NCI-H82 (cell line): ENCODE data around the gene SYT17.

Experiments used
- DNase-seq: peaks from one replicate; lab custom pipeline; 2025; lab: John Stamatoyannopoulos, UW

SYT17 gene

DNA sequence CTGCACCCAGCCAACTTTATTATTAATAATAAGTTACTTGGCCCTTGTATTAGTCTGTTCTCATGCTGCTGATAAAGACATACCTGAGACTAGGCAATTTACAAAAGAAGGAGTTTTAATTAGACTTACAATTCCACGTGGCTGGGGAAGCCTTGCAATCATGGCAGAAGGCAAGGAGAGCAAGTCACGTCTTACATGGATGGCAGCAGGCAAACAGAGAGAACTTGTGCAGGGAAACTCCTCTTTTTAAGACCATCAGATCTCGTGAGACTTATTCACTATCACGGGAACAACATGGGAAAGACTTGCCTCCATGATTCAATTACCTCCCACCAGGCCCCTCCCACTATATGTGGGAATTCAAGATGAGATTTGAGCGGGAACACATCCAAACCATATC lies 47.7 kb downstream of the SYT17 start:
- no peak for DNase-seq

DNA sequence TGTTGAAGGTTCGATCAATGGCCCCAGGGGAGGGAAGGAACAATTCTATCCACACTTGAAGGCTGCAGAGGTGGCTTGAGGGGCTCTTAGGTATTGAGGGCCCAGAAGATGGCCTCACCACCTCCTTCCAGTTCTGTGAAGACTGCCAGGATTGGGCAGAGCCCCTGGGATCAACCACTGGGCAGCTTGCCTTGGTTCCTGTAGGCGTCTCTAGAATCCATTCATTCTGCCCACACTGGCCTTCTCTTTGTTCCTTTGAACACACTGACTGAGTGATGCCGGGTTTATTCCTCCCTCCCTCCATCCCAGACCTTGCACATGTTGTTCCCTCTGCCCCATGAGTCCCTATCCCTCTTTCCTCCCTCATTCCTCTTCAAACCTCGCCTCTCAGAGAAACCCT lies 50.5 kb downstream of the SYT17 start:
- DNase-seq = no peak

DNA sequence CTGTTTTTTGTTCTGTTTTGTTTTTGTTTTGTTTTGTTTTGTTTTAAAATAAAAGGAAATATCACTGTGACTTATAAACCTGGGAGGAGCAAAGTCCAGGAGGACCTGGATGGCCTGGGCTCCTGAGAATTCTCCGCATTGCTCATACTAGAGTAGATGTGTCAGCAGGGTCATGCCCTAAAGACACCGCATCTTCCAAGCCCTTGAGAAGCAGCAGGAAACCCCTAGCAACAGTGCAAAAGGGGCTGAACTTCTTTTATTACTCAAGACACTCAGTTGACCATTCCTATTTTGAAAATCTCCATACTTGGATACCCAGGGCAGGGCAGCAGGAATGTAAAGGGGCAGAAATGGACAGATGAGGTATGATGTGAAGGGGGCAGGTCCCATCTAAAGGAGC lies 51.8 kb downstream of the SYT17 start:
- no peak for DNase-seq

DNA sequence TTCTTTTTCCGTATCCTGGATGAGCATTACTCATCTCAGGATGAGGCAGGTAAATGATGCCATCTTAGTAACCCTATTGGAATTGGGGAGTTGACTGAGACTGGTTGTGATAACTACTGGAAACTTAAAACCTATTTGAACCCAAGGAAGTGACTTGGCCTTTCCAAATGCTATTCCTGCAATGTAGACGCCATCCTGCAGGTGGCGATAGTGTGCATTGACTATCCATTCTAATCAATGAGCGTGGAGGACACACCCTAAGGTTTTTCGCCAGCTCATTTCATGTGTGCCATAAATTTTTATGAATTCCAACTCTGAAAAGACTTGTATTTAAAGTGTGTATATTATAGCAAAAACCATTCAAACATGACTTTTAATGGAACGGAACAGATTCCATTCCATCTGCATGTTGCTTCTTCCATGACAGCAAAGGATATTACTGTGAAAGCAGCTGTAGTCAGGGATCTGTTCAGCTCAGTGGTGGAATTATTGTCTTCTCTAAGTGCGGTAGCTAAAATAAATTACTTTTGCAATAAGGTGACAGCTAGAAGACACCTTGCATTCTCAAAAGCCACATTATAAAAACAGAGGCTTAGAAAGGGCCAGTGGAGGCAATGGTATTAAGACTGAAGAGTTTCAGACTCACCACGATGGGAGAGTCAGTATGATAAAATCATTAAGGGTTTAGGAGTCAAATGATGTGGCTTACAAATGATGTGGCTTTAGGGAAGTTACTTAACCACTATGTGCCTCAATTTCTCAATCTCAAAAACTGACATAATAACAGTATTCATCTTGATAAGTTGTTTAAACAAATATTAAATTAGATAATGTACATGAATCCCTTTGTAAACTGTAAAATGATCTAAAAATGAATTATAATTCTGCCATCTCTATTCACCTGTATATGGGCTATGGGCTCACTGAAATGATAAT lies 55.5 kb downstream of the SYT17 start:
- peak; percentile 75 for DNase-seq

DNA sequence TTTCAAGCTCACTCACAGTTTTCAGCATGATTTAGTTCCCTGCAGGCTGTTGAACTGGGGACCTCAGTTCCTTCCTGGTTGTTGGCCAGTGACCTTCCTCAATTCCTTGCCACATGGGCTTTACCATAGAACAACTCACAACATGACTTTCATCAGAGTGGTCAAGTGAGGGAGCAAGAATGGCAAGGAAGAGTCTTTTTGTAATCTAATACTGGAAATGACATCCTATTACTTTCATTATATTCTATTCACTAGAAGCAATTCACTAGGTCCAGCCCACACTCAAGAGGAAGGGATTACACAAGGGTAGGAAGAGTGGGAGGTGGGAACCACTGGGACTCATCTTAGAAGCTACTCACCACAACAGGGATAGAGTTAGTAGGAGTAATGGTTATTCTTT lies 57.6 kb downstream of the SYT17 start:
- no peak for DNase-seq

DNA sequence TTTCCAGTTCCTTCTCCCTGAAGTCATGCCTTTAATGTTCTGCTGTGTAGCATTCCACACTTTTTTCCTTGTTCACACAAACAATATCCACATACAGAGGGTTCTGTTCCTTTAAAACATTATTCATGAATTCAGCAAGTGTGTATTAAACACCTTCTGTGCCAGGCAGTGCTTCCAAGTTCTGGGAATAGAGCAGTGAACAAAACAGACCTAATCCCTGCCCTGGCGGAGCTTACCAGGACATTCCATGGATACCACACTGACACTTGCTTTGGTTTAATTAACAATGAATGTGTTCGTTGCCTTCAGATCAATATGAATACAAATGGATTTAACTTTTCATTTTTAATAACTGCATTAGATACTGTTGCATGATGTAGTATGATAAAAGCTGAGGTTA lies 59.6 kb downstream of the SYT17 start:
- DNase-seq = no peak

DNA sequence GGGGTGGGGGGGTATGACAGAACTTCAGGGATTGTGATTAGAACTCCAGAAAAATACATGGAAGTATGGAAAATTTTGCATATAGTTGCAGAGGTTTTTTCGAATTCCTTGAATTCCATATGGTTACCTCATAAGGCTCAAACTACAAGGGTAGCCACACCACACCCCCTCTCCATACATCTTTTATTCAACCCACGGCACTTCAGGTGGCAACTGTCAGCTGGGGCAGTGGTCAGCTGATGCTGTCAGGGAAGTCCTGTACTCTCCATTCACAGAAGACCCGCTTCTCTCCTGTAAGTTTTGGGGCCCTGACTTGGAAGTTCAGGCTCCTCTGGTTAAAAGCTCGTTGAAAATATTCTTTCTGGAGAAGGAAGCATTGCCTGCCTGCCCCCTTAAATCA lies 60.0 kb downstream of the SYT17 start:
- DNase-seq = no peak

DNA sequence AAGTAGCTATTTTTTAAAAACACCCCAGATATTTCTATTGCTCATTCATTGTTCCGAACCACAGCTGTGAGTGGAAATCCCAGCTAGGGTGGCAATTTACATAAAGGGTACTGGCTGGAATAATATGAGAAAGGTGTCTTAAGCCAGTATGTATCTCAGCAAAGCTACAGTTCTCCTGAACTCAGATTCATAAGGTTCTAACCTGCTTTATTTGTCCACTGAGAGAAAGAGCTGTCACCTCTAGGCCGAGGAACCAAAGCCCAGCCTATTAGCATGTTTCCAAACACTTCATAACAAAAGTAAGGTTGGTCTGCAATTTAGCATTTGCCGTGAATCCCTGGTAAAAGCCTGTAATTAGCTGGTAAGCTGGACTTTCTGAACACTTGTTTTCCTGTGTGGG lies 60.5 kb downstream of the SYT17 start:
- no peak for DNase-seq

DNA sequence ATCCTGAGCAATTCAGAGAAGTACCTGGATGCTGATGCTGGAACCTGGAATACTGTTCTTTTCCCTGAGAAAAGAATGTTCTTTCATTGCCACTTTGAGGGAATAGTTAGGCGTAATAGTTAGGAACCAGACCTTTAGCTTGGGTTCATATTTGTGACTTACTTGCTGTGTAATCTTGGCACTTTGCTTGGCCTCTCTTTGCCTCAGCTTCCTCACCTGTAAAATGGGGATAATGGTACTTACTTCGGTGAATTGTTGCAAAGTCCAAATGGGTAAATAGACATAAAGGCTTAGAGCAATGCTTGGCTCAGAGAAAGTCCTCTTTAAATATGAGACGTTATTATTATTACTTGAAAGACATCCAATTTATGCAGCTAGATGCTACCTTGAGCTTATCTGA lies 62.5 kb downstream of the SYT17 start:
- no peak for DNase-seq

DNA sequence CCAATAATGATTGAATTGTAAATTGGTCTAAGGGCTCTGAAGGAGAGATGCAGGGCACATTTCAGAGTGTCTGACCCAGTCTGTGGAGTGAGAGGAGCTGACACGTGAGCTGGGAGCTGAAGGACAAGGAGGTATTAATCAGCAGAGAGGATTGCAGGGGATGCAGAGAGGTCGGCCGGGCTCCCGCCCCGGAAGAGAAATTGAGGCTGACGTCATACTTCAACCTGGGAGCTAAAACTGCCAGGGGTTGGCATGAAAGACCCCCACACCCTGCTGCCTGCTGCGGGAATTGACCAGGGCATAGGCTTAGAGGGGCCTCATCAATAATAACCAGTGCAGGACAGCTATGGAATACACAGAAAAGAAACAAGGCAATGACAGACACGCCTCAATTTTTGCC lies 63.8 kb downstream of the SYT17 start:
- no peak for DNase-seq

DNA sequence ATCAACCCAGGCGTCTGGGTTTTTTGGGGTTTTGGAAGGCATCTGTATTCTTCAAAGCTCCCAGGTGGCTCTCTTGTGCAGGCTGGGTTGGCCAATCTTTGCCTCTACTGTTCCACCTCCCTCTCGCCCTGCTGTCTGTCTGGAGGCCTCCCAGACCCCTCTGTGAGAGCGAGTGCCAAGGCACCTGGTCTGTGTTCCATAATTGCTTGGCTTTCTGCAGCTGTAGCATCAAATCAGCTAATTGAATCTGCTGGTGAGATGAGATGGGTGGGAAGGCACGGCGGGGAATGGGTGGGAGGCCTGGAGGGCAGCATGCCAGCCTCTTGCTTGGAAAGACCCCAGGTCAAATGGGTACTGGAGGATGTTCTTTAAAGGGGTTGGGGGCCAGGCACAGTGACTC lies 64.9 kb downstream of the SYT17 start:
- DNase-seq = no peak

DNA sequence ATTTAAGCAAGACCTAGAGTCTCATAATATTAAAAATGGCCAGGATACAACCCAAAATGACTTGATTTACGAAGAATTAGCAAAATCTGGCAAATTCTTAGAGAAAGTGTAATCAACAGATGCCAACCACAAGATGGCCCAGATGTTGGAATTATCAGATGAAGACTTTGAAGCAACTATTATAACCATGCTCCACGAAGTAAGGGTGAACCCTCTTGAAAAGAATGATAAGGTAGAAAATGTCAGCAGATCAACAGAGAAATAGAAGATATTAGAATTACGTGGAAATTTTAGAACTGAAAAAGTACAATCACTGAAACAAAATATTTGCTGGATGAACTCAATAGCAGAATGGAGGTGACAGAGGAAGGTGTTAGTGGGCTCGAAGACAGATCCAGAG lies 67.4 kb downstream of the SYT17 start:
- no peak for DNase-seq

DNA sequence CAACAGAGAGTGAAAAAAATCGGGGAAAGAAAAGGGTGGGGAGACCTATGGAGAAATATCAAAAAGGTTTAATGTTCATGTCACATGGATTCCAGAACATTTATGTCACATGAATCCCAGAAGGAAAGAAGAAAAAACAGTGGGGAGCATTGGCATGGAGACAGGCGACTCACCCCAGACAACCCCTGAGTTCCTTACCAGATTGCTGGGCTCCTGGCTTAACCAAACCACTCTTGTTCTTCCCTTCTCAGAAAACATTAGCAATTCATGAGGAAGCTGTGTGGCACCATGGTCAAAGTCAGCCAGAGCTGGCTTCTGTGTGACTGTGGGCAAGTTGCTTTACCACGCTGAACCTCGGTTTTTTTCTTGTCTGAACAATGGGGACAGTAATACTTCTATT lies 67.8 kb downstream of the SYT17 start:
- no peak for DNase-seq

DNA sequence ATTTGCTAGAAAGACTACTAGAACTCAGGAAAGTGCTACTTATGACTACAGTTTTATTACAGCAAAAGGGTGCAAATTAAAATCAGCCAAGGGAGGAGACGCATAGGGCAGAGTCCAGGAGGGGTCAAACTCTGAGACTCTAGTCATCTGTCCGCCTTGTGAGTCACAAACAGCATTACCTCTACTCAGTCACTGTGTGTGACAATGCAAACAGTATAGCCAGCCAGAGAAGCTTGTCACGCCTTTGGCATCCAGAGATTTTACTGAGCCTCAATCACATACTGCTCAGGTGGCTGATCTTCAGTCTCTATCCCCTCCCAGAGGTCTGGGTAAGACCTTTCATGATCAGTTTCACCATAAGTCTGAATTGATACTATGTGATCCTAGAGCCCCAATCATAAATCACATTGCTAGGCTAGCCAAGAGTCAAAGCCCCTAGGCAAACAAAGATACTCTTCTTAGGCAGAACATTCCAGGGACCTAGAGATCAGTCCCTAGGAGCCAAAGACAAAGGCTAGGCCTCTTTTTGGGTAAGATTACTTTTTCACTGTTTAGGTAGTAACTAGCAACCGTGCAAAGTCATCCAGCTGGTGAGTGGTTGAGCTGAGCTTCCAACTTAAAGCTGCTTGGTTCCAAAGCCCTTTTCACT lies 68.6 kb downstream of the SYT17 start:
- DNase-seq = no peak

DNA sequence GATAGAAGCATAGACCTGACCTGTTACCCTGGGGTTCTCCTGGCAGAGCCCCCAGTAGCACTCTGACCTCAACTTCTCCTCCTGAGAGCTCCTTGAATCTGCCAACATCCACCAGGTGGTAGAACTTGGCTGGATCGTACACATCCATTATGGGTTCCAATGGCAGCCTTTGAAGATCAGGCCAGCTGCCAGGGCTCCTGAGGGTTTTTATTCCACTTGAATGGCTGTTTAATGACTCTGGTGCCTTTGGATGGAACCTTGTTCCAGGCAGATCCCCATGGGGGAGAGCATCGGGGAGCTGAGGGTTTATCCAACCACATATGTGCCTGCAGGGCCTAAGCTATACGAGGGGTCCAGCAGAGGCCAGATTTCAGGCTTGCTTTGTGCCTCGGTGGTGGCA lies 70.4 kb downstream of the SYT17 start:
- DNase-seq = no peak

DNA sequence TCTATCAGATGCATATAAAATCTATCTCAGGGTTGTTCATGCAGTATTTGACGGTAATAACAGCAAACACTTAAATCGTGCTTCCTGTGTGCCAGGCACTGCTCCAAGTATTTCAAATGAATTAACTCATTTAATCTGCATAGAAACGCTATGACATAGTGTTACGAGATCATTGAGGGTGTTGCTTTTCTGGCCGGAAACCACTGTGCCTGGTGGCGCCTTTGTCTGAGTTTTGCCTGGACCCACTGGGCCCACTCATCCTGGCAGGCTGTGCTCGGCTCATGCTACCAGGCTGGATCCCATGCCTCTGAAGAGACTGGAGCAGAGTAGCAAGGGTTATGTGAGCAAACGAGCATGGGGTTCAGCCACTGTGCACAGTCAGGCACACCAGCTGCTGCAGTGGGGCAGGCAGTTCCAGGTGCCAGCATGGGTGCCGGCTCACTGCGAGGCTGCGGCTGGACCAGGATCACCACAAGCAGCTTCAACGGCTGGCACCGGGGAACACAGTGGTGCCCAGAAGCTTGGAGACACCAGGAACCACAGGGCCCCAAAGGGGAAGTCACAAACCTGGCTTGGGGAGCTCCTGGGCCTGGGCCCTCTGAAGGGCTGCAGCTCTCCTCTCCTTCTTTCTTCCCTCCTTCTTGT lies 71.6 kb downstream of the SYT17 start:
- DNase-seq = no peak

DNA sequence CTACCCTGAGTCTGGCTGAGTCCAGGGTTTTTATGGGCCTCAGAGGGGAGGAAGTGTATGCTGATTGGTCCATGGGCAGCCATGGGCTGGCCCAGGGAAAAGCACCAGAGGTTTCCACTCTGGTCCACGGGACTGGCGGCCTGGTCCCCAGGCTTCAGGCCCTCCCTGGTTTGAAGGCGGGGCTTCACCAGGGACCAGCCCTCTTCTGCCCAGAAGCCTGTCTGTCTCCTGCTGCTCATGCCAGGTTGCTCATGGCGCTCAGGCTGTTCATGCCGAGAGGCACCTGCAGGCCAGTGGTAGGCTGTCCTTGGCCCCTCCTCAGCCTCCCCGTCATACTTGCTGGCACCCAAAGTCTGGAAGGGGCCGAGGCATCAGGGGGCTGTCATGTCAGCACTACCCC lies 72.5 kb downstream of the SYT17 start:
- DNase-seq = no peak

DNA sequence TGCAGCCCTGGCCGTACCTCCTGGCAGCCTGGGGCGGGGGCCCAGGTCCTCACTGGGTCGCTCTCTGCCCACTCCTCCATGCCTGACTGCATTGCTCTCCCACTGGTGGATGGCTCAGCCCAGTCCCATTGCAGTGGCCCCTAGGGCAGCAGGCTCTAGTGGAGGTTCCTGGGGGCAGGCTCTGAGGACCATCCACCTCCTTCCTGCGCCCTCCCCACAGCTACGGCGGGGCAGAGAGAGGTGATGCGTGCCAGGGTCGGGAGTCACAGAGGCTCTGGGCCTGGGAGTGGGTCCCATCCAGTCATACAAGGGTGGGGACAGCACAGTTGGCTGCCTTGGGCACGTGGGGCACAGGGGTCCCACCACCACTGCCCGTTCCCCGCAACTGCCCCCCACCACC lies 73.5 kb downstream of the SYT17 start:
- DNase-seq = no peak

DNA sequence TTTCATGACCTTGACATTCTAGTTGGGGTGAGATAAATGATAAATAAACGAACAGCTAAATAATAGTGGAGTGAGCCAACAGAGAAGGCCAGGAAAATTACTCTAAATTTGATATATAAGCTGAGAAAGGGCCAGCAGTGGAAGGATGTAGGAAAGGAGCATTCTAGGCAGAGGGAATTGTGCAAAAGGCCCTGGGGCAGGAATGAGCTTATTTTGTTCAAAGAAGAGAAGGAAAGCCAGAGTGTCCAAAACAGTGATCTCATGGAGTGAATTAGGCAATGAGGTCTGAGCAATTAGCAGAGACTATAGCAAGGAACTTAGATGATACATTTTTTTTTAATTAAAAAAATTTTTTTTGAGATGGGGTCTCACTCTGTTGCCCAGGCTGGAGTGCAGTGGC lies 74.1 kb downstream of the SYT17 start:
- no peak for DNase-seq

DNA sequence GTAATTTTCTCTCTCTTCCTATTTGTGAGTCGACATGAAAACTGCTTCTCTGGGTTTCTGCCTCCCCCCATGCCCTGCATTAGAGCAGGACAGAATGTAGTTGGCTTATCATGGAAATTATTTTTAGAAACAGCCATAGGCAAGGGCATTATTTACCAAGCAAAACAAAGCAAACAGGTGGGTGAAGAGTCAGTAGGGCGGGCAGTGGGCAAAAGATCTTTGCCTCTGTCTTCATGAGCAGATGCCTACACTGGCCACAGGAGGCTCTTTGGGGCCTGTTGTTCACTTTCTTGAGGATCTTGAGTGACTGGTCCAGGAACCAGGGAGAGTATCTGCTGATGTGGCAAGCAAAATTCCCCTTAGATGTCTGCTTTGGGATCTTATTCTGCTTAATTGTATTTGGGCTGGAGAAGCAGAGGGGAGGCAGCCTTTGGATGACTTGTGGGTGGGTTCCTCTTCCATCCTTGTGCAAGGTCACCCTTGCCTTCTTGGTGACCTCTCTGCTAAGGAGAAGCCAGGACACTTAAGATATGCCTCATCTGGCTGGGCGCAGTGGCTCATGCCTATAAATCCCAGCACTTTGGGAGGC lies 75.0 kb downstream of the SYT17 start:
- DNase-seq = no peak

DNA sequence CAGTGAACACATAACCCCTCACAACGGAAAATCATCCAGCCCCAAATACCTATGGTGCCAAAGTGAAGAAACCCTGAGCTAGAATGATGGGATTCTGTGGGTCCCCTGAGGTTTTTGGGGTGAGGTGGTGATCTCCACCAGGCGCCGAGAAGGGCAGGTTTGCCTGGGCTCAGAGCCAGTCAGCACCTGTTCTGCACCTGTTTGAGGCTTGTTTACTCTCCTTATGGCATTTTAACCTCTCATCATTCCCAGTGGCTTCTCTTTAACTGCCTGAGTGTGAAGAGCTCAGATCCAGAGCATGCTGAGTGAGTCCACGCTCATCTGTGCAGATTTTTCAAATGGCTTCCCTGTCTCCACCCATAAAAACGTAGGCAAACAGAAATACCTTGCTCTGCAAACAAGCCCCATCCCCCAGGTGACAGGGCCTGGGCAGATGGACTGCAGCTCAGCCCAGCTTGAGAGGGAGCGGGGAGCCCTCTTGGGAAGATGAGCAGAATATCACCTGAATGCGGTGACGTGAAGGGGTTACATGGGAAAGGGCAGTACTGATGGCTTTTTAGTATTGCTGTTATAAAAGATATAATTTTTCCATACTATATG lies 77.4 kb downstream of the SYT17 start:
- DNase-seq = no peak

DNA sequence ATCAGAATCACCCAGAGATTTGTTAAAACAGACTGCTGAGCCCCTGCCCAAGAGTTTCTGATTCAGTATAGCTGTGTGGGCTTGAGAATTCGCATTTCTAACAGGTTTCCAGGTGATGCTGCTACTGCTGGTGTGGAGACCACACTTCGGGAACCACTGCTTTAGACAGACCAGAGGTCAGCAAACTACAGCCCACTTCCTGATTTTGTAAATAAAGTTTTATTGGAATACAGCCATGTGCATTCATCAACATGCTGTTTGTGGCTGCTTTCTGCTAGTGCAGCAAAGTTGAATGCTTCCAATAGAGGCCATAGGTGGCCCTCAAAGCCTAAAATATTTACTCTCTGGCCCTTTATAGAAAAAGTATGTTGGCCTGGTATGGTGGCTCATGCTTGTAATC lies 84.9 kb downstream of the SYT17 start:
- DNase-seq = no peak
